ENCODE data around the gene TCL1B.

- TF ChIP-seq, protein P1, sequence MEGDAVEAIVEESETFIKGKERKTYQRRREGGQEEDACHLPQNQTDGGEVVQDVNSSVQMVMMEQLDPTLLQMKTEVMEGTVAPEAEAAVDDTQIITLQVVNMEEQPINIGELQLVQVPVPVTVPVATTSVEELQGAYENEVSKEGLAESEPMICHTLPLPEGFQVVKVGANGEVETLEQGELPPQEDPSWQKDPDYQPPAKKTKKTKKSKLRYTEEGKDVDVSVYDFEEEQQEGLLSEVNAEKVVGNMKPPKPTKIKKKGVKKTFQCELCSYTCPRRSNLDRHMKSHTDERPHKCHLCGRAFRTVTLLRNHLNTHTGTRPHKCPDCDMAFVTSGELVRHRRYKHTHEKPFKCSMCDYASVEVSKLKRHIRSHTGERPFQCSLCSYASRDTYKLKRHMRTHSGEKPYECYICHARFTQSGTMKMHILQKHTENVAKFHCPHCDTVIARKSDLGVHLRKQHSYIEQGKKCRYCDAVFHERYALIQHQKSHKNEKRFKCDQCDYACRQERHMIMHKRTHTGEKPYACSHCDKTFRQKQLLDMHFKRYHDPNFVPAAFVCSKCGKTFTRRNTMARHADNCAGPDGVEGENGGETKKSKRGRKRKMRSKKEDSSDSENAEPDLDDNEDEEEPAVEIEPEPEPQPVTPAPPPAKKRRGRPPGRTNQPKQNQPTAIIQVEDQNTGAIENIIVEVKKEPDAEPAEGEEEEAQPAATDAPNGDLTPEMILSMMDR (IDR thresholded peaks at IDR 0.05): no peak
- TF ChIP-seq EP300 (IDR thresholded peaks at IDR 0.05) (no peak), POLR2A (IDR thresholded peaks at IDR 0.05) (no peak)
Observed at GRCh38 chr14:95677179-95677835, 8.9 kb upstream of the TCL1B start.
